Jurkat, Clone E6-1 (cell line): ENCODE measurements around the gene CHURC1.
"Not testable (repeated sequence)": the region's sequence is repeated elsewhere in the genome, so short reads cannot be mapped to it uniquely, and the experiment has no call there.

Source experiments
- DNase-seq: peaks from one replicate; pipeline ENCODE4 v3.0.0-alpha.2; 2011; ENCODE audit warnings: low read depth, low spot score
- H3K4me3 ChIP-seq: 2 replicates; pipeline ENCODE4 v1.5.1; 2011; ENCODE audit warnings: mild to moderate bottlenecking, low read length, control low read depth, moderate library complexity

Gene CHURC1

DNA sequence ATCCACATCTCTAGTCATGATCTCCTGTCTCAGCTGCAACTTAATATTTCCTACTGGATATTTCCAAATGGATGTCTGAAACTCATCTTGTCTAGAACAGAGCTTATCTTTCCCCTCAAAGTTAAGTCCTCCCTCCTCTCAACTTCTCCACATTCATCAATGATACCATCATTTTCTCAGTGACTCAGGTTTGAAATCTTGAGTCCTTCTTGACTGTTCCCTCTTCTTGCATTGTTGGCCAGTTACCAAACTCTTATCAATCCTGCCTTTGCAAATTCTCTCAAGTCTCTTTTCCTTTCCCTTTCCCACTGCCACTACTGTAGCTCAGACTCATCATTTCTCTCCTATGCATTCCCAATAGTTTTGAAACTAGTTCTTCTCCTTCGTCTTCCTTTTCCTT is 14.3 kb upstream of the CHURC1 start:
- no peak for DNase-seq
- no peak overlapping the region for H3K4me3 ChIP-seq

DNA sequence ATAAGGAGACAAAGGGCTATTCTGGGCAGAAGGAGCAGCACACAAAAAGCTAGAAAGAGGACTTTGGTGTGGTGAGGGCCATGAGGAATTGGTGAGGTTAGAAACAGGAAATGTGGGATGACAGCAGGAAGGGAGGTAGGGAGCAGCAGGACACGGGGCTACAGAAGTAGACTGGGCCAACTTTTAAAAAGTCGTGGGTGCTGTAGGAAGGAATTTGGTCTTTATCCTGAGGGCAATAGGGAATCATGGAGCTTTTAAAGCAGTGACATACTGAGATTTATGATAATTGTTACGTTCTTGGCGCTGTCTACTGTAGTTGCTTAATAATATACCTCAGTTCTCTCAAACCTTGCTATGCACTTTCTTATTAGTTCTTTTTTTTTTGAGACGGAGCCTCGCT is 8.2 kb upstream of the CHURC1 start:
- no peak for DNase-seq

DNA sequence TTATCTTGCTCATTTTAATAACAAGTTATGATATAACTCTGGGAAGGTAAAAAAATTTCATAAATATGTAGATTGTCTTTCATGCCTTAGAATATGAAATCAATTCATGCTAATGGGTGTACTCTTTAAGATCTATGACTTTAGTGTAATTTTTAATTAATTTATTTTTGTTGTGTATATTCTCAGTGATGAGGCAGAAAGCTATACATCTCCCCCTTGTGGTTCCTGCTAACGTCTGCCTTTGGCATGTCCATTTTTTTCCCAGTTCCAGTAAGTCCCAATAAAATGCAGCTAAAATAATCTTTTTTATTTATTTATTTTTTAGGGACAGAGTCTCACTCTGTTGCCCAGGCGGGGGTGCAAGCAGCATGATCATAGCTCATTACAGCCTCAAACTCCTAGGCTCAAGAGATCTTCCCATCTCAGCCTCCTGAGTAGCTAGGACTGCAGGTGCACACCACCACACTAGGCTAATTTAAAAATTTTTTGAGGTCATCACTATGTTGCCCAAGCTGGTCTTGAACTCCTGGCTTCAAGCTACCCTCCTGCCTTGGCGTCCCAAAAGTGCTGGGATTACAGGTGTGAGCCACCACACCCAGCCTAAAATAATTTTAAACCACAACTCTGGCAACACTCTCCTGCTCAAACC is 3.3 kb upstream of the CHURC1 start:
- DNase-seq, result no peak
- H3K4me3 ChIP-seq, result no peak overlapping the region

More for the DNA sequence above, 8.2 kb upstream of the CHURC1 start:
- no peak overlapping the region for H3K4me3 ChIP-seq

DNA sequence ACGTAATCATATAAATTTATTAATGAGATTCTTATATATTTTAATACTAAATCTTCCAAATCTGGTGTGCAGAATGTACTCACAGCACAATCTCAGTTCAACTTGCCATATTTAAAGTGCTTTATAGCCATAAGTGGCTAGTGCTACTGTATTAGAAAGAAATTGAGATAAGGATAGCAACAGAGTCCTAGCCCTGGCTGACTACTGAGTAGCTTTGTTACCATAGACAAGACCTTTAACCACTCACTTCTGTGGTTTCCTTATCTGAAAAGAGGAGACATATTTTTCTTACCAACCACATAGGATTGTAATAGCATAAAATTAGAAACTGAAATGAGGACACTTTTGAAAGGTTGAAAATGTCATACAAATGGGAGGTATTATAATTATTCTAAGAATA is 2.0 kb upstream of the CHURC1 start:
- H3K4me3 ChIP-seq, result no peak overlapping the region
- peak; percentile 57 for DNase-seq

DNA sequence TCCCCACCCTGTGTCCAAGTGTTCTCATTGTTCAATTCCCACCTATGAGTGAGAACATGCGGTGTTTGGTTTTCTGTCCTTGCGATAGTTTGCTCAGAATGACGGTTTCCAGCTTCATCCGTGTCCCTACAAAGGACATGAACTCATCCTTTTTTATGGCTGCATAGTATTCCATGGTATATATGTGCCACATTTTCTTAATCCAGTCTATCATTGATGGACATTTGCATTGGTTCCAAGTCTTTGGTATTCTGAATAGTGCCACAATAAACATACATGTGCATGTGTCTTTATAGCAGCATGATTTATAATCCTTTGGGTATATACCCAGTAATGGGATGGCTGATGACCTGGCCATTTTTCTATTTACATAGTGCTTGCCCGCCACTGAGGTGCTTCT is 778 bp upstream of the CHURC1 start:
- H3K4me3 ChIP-seq, result not testable (repeated sequence)

DNA sequence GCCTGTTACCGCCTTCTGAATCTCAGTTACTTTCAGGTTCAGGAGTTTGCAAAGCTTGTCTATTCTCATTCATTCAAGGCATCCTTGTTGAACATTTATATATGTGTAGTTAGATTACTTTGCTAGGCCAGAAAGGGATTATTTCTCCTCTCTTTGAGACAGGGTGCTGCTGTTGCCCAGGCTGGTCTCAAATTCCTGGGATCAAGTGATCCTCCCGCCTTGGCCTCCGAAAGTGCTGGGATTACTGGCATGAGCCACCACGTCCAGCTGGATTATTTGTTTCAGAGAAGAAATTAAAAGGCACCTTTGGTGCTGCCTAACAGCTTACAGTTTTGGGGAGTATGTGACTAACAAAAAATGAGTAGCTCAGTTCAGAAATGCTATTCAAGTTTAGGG is 772 bp downstream of the CHURC1 start:
- no peak for DNase-seq

More for the DNA sequence above, 778 bp upstream of the CHURC1 start:
- DNase-seq, result not testable (repeated sequence)

DNA sequence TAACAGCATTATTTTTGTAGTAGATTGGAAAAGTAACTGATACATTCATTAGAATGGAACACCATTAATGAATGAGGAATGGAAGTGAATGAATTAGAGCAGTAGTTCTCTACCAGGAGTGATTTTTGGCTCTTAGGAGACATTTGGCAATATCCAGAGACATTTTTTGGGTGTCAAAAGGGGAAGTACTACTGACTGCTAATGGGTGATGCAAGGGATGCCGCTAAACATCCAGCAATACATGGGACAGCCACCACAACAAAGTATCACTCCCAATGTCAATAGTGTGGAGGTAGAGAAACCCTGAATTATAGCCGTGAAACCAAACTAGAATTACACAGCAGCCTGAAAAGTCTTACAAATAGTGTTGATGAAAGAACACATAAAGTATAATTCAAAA is 1.5 kb downstream of the CHURC1 start:
- DNase-seq, result no peak
- no peak overlapping the region for H3K4me3 ChIP-seq

More for the DNA sequence above, 772 bp downstream of the CHURC1 start:
- H3K4me3 ChIP-seq, result peak overlapping the region; percentile 92

DNA sequence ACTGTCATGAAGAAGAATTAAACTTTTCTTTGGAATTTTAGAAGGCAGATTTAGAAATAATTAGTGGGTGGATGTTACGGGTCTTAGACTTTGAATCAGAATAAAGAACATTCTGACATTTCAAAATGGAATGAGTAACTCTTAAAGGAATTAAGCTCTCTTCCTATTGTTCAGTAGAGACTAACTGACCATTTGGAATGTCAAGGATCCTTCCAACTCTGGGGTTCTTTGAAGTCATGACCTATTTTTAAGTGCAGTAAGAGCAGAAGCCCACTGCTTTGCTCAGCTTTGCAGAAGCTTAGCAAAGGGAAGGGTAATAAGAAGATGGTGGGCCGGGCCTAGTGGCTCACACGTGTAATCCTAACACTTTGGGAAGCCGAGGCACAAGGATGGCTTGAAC is 4.0 kb downstream of the CHURC1 start:
- no peak overlapping the region for H3K4me3 ChIP-seq
- no peak for DNase-seq

DNA sequence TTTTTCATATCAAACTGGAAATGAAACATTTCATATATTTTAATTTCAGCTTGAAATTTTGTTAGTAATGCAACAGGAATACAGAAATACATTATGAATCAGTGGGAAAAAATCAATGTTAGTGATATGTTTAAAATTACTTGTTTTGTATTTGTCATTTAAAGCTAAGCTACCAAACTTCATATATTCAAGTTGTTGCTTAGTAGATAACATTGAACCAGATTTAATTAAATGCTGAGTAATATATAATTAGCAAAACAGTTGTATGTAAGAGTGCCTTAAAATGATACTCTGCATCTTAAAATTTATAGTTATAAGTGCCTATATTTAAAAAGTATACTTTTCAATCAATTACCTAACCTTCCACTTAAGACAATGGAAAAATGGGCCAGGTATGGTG is 5.0 kb downstream of the CHURC1 start:
- H3K4me3 ChIP-seq, result no peak overlapping the region
- no peak for DNase-seq

DNA sequence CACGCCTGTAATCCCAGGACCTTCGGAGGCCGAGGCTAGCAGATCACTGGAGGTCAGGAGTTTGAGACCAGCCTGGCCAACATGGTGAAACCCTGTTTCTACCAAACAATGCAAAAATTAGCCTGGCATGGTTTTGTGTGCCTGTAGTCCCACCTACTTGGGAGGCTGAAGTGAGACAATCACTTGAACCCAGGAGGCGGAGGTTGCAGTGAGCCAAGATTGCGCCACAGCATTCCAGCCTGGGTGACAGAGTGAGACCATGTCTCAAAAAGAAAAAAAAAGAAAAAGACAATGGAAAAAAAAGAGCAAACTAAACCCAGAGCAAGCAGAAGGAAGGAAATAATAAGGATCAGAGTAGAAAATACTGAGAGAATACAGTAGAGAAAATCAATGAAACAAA is 5.4 kb downstream of the CHURC1 start:
- no peak for DNase-seq
- H3K4me3 ChIP-seq, result no peak overlapping the region

DNA sequence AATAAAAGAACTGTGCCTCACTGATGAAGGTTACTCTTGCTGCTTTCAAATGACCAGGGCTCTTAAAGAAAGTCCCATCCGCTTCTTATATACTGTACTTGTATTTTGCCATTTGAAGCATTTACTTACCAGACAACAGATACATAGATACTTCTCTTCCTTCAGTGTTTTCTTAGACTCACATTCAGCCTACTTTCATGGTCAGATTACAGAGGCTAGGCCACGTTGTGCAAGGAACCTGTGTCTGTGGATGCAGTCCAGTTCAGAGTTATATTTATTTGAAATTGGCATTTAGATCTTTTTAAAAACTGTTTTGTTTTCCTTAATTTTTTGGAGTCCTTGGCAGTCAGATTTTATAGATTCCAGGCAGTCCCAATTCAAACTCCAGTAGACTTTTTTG is 6.2 kb downstream of the CHURC1 start:
- DNase-seq, result no peak
- no peak overlapping the region for H3K4me3 ChIP-seq

DNA sequence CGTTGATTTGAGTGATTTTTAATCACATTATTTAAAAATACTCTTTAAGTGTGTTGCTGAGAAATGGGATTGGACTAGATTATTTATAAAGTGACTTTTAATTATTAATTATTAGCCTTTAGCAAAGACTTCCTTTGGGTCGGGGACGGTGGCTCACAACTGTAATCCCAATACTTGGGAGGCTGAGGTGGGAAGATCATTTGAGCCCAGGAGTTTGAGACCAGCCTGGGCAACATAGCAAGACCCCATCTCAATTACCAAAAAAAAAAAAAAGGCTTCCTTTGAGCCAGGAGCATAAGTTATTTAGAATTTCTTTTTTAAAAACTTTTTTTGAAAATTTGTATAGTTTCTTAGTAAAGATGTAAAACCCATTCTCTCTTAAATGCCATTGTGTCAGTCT is 8.8 kb downstream of the CHURC1 start:
- DNase-seq, result no peak
- no peak overlapping the region for H3K4me3 ChIP-seq

DNA sequence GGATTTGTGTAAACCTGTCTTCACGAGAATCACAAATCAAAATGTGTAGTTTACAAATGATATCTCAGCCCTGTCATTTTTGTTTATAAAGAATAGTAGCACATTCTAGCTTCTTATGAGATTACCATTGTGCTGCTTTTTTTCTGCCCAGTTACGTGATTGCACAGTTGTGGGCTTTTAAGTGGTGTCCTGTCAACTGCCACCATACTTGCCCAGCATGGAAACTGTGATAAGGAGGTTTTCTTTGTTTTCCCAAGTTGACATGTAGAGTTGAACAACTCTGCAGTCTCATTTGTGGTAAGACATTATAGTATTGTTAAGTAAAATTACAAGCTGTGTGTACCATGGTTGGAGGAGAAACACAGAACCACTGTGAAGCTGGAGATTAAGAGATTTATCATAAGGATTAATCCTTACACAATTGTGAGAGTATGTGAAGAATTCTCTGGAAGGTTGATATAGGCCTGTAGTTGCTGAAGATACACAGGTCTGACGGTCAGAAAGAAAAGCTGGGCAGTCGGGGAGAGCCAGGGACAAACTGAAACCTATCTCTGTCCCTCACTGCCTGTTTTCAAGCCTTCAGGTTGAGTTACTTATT is 12.2 kb downstream of the CHURC1 start:
- DNase-seq, result peak; percentile 56
- H3K4me3 ChIP-seq, result no peak overlapping the region

DNA sequence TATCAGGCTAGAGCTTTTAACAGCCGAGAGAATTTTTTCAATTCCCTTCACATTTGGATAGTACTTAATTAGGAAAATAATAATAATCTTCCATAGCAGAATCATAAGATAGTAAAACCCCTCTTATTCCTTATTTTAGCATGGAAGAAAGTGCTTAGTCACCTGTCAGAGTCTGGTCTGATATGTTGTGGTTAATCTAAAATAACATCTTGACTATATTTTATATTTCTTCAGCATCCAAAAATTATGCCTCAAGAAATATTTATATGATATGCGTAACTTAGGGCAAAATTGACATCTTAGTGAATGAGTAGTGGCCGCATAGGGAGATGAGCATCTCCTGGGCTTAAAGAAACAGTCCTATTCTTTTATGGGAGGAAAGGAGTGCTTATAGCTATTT is 12.8 kb downstream of the CHURC1 start:
- no peak overlapping the region for H3K4me3 ChIP-seq
- no peak for DNase-seq

DNA sequence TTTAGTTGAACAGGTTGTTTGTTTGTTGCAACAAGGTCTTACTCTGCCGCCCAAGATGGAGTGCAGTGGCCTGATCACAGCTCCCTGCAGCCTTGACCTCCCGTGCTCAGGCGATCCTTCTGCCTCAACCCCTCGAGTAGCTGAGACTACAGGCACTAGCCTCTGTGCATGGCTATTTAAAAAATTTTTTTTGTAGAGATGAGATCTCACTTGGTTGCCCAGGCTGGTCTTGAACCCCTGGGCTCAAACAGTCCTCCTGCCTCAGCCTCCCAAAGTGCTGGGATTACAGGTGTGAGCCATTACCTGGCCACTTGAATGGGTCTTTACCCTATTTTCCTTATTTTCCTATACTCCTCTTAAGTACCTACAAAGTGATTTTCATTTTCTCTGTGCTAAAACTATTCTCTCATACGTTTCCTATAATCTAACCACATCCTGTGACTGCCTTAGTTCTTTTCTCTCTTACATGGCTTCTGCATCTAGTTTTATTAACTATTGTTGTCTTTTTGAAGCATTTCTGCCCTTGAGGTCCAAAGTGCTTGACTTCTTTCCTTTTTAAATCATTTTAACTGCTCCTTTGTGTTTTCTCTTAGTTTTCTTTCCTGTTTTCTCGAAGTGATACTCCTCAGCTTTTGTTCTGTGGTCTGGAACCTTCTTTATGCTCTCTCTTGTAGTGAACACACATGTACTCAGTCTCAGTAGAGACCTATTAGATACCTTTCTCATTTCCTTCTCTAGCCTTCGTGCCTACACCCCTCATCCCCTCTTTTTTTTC is 14.2 kb downstream of the CHURC1 start:
- peak; percentile 83 for DNase-seq
- H3K4me3 ChIP-seq, result no peak overlapping the region

DNA sequence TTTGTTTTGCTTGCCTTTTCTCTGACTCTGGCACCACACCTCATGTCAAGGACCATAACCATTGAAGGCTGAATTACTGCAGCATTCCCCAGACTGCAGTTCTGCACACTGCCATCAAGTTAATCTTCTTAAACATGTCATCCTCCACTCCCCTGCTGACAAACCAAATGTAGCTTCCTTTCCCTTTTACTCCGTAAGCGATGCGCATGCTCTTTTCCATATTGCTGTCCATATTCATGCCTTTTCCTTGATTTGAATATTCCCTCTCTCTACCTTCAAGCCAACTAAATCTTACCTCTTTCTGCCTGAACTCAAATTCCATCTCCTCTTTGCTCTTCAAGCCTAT is 14.7 kb downstream of the CHURC1 start:
- H3K4me3 ChIP-seq, result no peak overlapping the region
- DNase-seq, result no peak

DNA sequence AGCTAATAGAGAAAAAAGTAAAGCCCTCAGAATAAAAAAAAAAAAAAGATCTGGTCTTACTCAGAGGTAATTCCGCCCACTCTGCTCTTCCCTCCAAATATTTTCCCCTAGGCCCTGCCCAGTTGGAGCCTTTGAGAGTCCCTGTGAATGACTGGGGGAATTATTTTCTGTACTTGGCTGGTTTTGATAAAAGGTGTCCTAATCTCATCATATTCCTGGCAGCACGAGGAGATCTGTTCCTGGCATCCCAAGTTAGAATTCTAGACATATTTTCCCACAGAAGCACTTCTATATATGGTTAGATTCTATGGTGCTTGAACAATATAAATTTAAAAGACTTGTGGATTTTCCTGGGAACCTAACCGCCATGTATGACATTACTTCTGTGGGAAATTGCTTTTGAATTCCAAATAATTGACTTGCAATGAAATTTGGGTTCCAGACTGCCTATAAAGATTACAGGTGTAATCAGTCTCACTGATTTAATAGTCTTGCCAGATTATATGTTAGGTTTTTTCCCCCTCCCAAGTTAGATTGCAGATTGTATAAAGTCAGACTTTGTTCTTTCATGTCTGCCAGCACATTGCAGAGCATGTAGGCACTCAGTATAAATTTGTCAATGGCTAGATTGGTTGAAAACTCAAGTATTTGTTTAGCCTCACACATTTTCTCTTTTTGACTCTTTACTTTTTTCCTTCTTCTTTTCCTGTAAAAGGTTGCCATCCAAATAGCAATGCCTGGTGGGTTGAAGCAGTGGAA is 16.0 kb downstream of the CHURC1 start:
- DNase-seq, result no peak
- no peak overlapping the region for H3K4me3 ChIP-seq

DNA sequence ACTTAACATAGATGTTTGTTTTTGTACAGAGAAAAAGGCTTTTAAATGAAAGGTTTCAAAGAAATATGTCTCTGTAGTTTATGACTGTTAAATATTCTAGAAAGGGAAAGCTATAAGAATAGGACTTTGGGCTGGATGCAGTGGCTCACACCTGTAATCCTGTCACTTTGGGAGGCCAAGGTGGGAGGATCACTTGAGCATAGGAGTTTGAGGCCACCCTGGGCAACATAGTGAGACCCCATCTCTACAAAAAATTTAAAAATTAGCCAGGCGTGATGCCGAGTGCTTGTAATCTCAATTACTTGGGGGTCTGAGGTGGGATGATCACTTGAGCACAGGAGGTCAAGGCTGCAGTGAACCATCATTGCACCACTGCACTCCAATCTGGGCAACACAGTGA is 16.9 kb downstream of the CHURC1 start:
- H3K4me3 ChIP-seq, result no peak overlapping the region
- no peak for DNase-seq

DNA sequence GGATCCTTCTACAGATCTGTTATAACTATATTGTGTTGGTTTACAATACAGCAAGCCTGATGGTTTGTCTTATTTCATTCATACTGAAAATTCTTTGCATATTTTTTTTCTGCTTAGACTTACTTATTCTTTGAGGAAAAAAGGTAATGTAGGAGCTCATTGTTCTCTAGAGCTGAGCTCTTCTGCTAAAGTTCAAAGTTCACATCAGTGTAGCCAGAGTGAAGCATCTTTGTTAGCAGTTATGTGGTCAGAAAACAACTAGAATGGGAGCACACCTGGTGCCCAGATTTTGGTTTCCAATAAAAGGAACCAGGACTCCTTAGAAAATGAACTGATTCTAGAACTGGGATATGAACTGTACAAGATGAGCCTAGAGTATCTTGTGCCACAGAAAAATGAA is 18.0 kb downstream of the CHURC1 start:
- no peak overlapping the region for H3K4me3 ChIP-seq
- no peak for DNase-seq

DNA sequence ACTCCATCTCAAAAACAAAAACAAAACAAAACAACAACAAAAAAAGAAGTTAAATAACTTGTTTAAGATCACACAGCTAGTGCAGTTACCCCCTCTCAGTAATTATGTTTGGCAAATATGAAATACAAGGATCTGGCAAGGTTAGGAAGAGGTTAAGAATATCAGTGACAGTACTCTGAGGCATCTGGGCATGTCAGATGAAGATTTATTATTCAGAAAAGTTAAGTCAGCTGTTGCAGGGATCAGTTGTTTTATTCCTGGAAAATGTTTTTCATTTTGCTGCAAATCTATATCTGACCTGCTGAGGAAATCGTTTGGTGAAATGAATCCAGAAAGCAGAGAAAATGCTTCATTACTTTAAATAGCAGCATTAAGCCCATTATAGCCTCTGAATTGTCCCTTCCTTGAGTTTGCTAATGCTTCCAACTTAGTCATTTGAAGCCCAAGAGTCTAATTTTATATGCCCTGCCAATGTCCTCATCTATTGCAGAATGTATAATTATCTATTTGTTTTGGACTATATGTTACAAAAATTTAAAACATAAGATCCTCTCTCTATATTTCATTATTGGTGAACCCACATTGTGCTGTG is 20.2 kb downstream of the CHURC1 start:
- H3K4me3 ChIP-seq, result no peak overlapping the region
- DNase-seq, result no peak
